AG04450 (cell line): ENCODE results near the gene CTDP1. TPM values are rescaled to one million over a fixed set of nuclear protein-coding genes. Genes with fewer than 3 reads are reported as not detected.

Experiments used
- CTCF ChIA-PET: fragments of 300-600, 350-600 bp; formaldehyde crosslinking; extraction: SDS; loops from one replicate; lab custom pipeline; 2022; ENCODE audit warnings: antibody characterized with exemption, inconsistent platforms; lab: Charles Lee
- POLR2A ChIA-PET: fragments of 350-600 bp; formaldehyde crosslinking; extraction: SDS; loops from one replicate; lab custom pipeline; 2021; ENCODE audit warnings: antibody characterized with exemption, inconsistent platforms; lab: Yijun Ruan, JAX
- DNase-seq: peaks from one replicate; pipeline ENCODE4 v3.0.0-alpha.2; 2011; ENCODE audit warnings: low read depth, low spot score
- H3K27ac ChIP-seq: one replicate; pipeline ENCODE4 v1.5.1; 2012; ENCODE audit warnings: low read depth, low read length, control low read depth
- H3K27me3 ChIP-seq: one replicate; pipeline ENCODE4 v1.6.0; 2012; ENCODE audit warnings: low read length; ENCODE audit not compliant: control insufficient read depth, insufficient read depth
- H3K4me3 ChIP-seq: 2 replicates; pipeline ENCODE4 v1.5.1; 2011; ENCODE audit warnings: mild to moderate bottlenecking, low read depth, low read length, control low read depth
- H3K9me3 ChIP-seq: 2 replicates; pipeline ENCODE4 v1.5.1; 2012; ENCODE audit warnings: low read length; ENCODE audit not compliant: control insufficient read depth, insufficient read depth
- CTCF ChIP-seq: IDR thresholded peaks from 2 replicates; pipeline ENCODE4 v1.5.1; 2011; ENCODE audit warnings: low read depth, low read length, control low read depth, inconsistent platforms
- polyA plus RNA-seq: library from polyadenylated mRNA; depleted of rRNA; stranded (reverse); fragments of >200 nt; gene quantifications from 2 replicates; pipeline ENCODE4 v1.2.3, GENCODE V29; 2011

CTDP1 gene
- polyA plus RNA-seq, 1 experiment = 8.4 TPM

DNA sequence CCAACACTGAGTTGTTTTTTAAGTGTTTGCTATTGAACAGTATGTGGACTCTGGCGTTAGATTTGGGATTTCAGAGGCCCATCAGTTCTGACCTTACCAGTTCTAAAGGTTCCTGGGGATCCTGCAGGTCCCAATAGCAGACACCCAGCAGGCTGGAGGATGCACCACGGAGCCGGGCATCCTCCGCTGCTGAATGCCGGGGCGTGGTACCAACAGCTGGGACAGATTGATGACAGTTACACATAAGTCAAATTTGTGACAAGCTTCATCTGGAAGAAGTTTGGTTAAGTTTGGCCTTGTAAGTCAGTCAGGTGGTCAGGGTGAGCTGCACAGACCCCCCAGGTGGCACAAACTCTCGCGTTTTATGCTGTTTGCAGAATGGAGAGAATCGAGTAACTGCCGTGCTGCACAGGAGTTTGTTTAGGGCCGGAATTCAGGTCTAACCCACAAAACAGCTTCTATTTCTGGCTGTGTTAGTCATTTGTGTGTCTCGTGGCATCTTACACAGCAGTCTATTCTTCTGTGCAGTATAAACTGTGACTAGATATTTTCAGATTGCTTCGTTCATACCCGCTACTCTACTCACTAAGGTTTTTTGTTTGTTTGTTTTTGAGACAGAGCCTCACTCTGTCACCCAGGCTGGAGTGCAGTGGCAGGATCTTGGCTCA, 19.2 kb downstream of the CTDP1 start:
- POLR2A ChIA-PET = no interaction called here
- DNase-seq = peak; percentile 18
- H3K27ac ChIP-seq = peak overlapping the region; percentile 52
- no peaks in the 10 kb centered on the region for H3K27me3 ChIP-seq
- CTCF ChIA-PET = interaction anchor here (1.2 kb wide), 1 partner anchor 318 kb away, joined by 3 read pairs; no protein-coding TSS in a partner anchor
- H3K4me3 ChIP-seq = no peak overlapping the region
- TF ChIP-seq CTCF = no peak
- peaks cover 4% of the 10 kb centered on the region for H3K9me3 ChIP-seq

DNA sequence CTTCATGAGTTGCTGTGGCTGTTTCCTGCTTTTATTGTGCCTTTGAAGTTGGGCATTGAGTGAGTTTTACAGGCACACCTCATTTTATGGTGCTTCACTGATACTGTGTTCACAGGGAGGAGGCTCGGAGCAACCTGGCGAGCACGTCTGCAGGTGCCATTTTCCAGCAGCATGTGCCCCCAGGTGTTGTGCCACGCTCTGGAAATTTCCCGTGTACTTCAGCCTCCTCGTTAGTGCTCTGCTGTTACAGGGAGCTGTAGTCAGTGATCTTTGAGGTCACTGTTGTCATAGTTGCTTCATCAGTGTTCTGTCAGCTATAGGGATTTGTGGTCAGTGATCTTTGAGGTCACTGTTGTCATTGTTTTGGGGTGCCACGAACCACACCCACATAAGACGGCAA, 20.1 kb downstream of the CTDP1 start:
- POLR2A ChIA-PET = no interaction called here
- no peak for TF ChIP-seq CTCF

GRCh38 chr18:79702906-79703305, 23.3 kb downstream of the CTDP1 start:
- Histone ChIP-seq H3K27me3 (no peaks in the 10 kb centered on the region), H3K27ac (no peak overlapping the region), H3K9me3 (peaks cover 4% of the 10 kb centered on the region), H3K4me3 (no peak overlapping the region)
- POLR2A ChIA-PET = no interaction called here
- TF ChIP-seq CTCF = no peak
- CTCF ChIA-PET = interaction anchor here (1.8 kb wide), 1 partner anchor 323 kb away, joined by 4 read pairs; no protein-coding TSS in a partner anchor
- no peak for DNase-seq

More for the DNA sequence above, 20.1 kb downstream of the CTDP1 start:
- DNase-seq = no peak
- CTCF ChIA-PET = no interaction called here
- H3K4me3 ChIP-seq = no peak overlapping the region
- H3K9me3 ChIP-seq = peaks cover 4% of the 10 kb centered on the region
- no peaks in the 10 kb centered on the region for H3K27me3 ChIP-seq
- no peak overlapping the region for H3K27ac ChIP-seq

GRCh38 chr18:79704631-79705030, 25.0 kb downstream of the CTDP1 start:
- TF ChIP-seq CTCF = no peak
- H3K27me3 ChIP-seq = no peaks in the 10 kb centered on the region
- no peak overlapping the region for H3K4me3 ChIP-seq
- H3K27ac ChIP-seq = no peak overlapping the region
- DNase-seq = no peak
- CTCF ChIA-PET = no interaction called here
- H3K9me3 ChIP-seq = peaks cover under 1% of the 10 kb centered on the region
- POLR2A ChIA-PET = no interaction called here

DNA sequence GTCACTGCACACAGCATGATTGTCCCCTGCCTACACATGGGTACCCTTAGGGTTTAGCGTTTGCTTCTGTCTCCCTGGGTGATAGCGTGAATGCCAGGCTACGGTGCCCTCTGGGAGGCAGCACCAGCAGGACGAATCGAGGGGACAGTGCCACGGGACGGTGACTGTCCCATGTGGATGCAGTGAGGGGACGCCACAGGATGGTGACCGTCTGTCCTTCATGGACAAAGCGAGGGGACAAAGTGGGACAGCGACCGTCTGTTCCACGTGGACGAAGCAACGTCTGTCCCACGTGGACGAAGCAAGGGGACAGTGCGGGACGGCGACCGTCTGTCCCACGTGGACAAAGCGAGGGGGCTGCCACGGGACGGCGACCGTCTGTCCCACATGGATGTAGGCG, 25.7 kb downstream of the CTDP1 start:
- H3K9me3 ChIP-seq = no peaks in the 10 kb centered on the region; the same call in none of the 2 replicates
- no peak for DNase-seq
- no peaks in the 10 kb centered on the region for H3K27me3 ChIP-seq
- no peak overlapping the region for H3K27ac ChIP-seq
- CTCF ChIA-PET = no interaction called here
- no peak for TF ChIP-seq CTCF
- H3K4me3 ChIP-seq = no peak overlapping the region
- POLR2A ChIA-PET = no interaction called here
